H1 (cell line): ENCODE results near the gene PRKCI. TPM values are rescaled to one million over a fixed set of nuclear protein-coding genes. Genes with fewer than 3 reads are reported as not detected.

Source experiments
- CTCF ChIA-PET: fragments of 300-600 bp; sonication (Branson Sonifier 250); formaldehyde crosslinking; loops from one replicate; lab custom pipeline; 2021; ENCODE audit not compliant: partially characterized antibody; lab: Charles Lee
- POLR2A ChIA-PET: fragments of 300-600 bp; sonication (Branson Sonifier 250); formaldehyde crosslinking; loops from one replicate; lab custom pipeline; 2021; ENCODE audit warnings: inconsistent platforms; ENCODE audit not compliant: partially characterized antibody; lab: Charles Lee
- DNase-seq, 2 experiments: peaks; one replicate each; pipeline versions ENCODE4 v3.0.0 to v3.0.0-alpha.2; 2010 to 2022; ENCODE audit warnings: low spot score in 2 of 2, low read depth in 1 of 2, mixed read lengths in 1 of 2
- FAIRE-seq: peaks from 2 replicates; lab custom pipeline; 2011; peaks lifted over from hg19 to GRCh38; lab: Jason Lieb, UNC
- H2AFZ ChIP-seq: 2 replicates; pipeline ENCODE4 v1.8.1; 2012; ENCODE audit warnings: low read length, inconsistent platforms
- H2AK5ac ChIP-seq: 2 replicates; pipeline ENCODE4 v1.6.1; 2013; ENCODE audit warnings: low read depth, low read length
- H2BK120ac ChIP-seq: replicated peaks from 2 replicates; pipeline ENCODE3; 2013; ENCODE audit warnings: low read depth, low read length, inconsistent platforms
- H2BK12ac ChIP-seq: 2 replicates; pipeline ENCODE4 v1.6.1; 2013; ENCODE audit warnings: low read depth, low read length
- H2BK15ac ChIP-seq: 2 replicates; pipeline ENCODE4 v1.6.1; 2013; ENCODE audit warnings: low read length
- H2BK20ac ChIP-seq: 2 replicates; pipeline ENCODE4 v1.6.1; 2013; ENCODE audit warnings: low read length
- H2BK5ac ChIP-seq: 2 replicates; pipeline ENCODE4 v1.6.1; 2013; ENCODE audit warnings: low read depth, low read length
- H3K14ac ChIP-seq: 2 replicates; pipeline ENCODE4 v1.6.1; 2013; ENCODE audit warnings: inconsistent platforms; ENCODE audit not compliant: insufficient read length
- H3K18ac ChIP-seq: 2 replicates; pipeline ENCODE4 v1.6.1; 2013; ENCODE audit warnings: low read length; ENCODE audit errors: extremely low read depth
- H3K23ac ChIP-seq: 2 replicates; pipeline ENCODE4 v1.6.1; 2013; ENCODE audit warnings: inconsistent platforms; ENCODE audit not compliant: insufficient read length
- H3K23me2 ChIP-seq: 2 replicates; pipeline ENCODE4 v1.6.1; 2013; ENCODE audit warnings: low read depth, low read length
- H3K27ac ChIP-seq: 2 replicates; pipeline ENCODE4 v1.6.1; 2011; ENCODE audit warnings: low read depth, low read length, inconsistent platforms
- H3K27me3 ChIP-seq, 4 experiments: replicated peaks in 1 of 4; 1 replicate in 1 of 4; 2 replicates in 3 of 4; pipeline versions ENCODE4 v1.6.1 to v1.8.1; 2011 to 2013; ENCODE audit warnings: low read length in 3 of 4, mild to moderate bottlenecking in 3 of 4, inconsistent platforms in 2 of 4, mixed read lengths in 2 of 4, moderate library complexity in 1 of 4; ENCODE audit not compliant: control insufficient read depth in 3 of 4, insufficient read depth in 3 of 4; ENCODE audit errors: extremely low read depth in 1 of 4
- H3K36me3 ChIP-seq, 4 experiments: 2 replicates each; pipeline versions ENCODE4 v1.6.1 to v1.8.1; 2011 to 2013; ENCODE audit warnings: mild to moderate bottlenecking in 4 of 4, low read length in 3 of 4, moderate library complexity in 2 of 4, control low read depth in 1 of 4, inconsistent platforms in 1 of 4; ENCODE audit not compliant: insufficient read depth in 4 of 4, control insufficient read depth in 2 of 4
- H3K4ac ChIP-seq: replicated peaks from 2 replicates; pipeline ENCODE3; 2013; ENCODE audit warnings: low read length, low read depth, mixed read lengths, inconsistent platforms; ENCODE audit not compliant: insufficient read length
- H3K4me1 ChIP-seq, 4 experiments: replicated peaks in 1 of 4; 1 replicate in 1 of 4; 2 replicates in 3 of 4; pipeline versions ENCODE4 v1.6.1 to v1.8.1; 2011 to 2013; ENCODE audit warnings: low read length in 3 of 4, inconsistent platforms in 2 of 4, mixed read lengths in 1 of 4; ENCODE audit not compliant: insufficient read depth in 4 of 4, control insufficient read depth in 3 of 4
- H3K4me2 ChIP-seq, 2 experiments: 2 replicates each; pipeline versions ENCODE4 v1.6.1 to v1.8.1; 2011 to 2013; ENCODE audit warnings: low read depth in 2 of 2, low read length in 2 of 2, control low read depth in 1 of 2, inconsistent platforms in 1 of 2, mild to moderate bottlenecking in 1 of 2; ENCODE audit not compliant: insufficient read depth in 1 of 2
- H3K4me3 ChIP-seq, 4 experiments: fragments of 200-600, 300-600 bp in 1 of 4; sonication (generic), shearing (Covaris generic), sonication (Bioruptor Twin) in 1 of 4; 2 replicates each; pipeline versions ENCODE4 v1.5.1 to v1.8.1; 2011 to 2016; ENCODE audit warnings: low read length in 4 of 4, low read depth in 3 of 4, control low read depth in 2 of 4, inconsistent platforms in 2 of 4, mild to moderate bottlenecking in 2 of 4, mixed read lengths in 1 of 4, moderate library complexity in 1 of 4; ENCODE audit not compliant: insufficient read depth in 2 of 4; ENCODE audit errors: extremely low read depth in 1 of 4
- H3K56ac ChIP-seq: replicated peaks from 2 replicates; pipeline ENCODE3; 2013; ENCODE audit warnings: low read depth, mild to moderate bottlenecking, mixed read lengths, low read length, inconsistent platforms; ENCODE audit not compliant: insufficient read length
- H3K79me1 ChIP-seq: 2 replicates; pipeline ENCODE4 v1.6.1; 2013; ENCODE audit warnings: low read depth, low read length, control low read depth
- H3K79me2 ChIP-seq, 2 experiments: 2 replicates each; pipeline versions ENCODE4 v1.6.1 to v1.8.1; 2012 to 2013; ENCODE audit warnings: low read length in 2 of 2, mild to moderate bottlenecking in 2 of 2, inconsistent platforms in 1 of 2; ENCODE audit not compliant: insufficient read depth in 2 of 2, control insufficient read depth in 1 of 2
- H3K9ac ChIP-seq, 4 experiments: replicated peaks in 1 of 4; 1 replicate in 1 of 4; 2 replicates in 3 of 4; pipeline versions ENCODE4 v1.6.1 to v1.8.1; 2011 to 2013; ENCODE audit warnings: low read depth in 3 of 4, low read length in 3 of 4, control low read depth in 2 of 4, mild to moderate bottlenecking in 2 of 4, moderate library complexity in 2 of 4, inconsistent platforms in 1 of 4; ENCODE audit errors: extremely low read depth in 1 of 4
- H3K9me3 ChIP-seq, 2 experiments: 2 replicates each; pipeline versions ENCODE4 v1.6.1 to v1.8.1; 2012 to 2013; ENCODE audit warnings: mild to moderate bottlenecking in 2 of 2, moderate library complexity in 2 of 2, control low read depth in 1 of 2, inconsistent platforms in 1 of 2, low read depth in 1 of 2, low read length in 1 of 2, mixed read lengths in 1 of 2; ENCODE audit not compliant: insufficient read depth in 2 of 2
- H4K20me1 ChIP-seq, 2 experiments: replicated peaks in 1 of 2; 2 replicates each; pipeline versions ENCODE3 to v1.8.1; 2011 to 2013; ENCODE audit warnings: inconsistent platforms in 2 of 2, low read length in 2 of 2, mild to moderate bottlenecking in 1 of 2; ENCODE audit not compliant: insufficient read depth in 2 of 2, control insufficient read depth in 1 of 2
- H4K5ac ChIP-seq: 2 replicates; pipeline ENCODE4 v1.6.1; 2013; ENCODE audit warnings: low read length, low read depth, mixed read lengths, inconsistent platforms; ENCODE audit not compliant: insufficient read length
- H4K8ac ChIP-seq: 2 replicates; pipeline ENCODE4 v1.8.0; 2013; ENCODE audit warnings: mild to moderate bottlenecking, moderate library complexity, low read length, inconsistent platforms; ENCODE audit not compliant: insufficient read depth; ENCODE audit errors: extremely low read depth
- H4K91ac ChIP-seq: replicated peaks from 2 replicates; pipeline ENCODE3; 2013; ENCODE audit warnings: low read length, mixed read lengths, inconsistent platforms; ENCODE audit not compliant: insufficient read length
- BACH1 ChIP-seq: IDR thresholded peaks from 2 replicates; pipeline ENCODE4 v1.6.1; 2012; ENCODE audit warnings: low read length, improper control_type of control experiment
- BCL11A ChIP-seq, 2 experiments: IDR thresholded peaks; one replicate each; pipeline ENCODE4 v1.6.1; 2011; ENCODE audit warnings: low read depth in 2 of 2, low read length in 2 of 2, mild to moderate bottlenecking in 2 of 2
- CHD1 ChIP-seq: IDR thresholded peaks from 2 replicates; pipeline ENCODE4 v1.6.1; 2012; ENCODE audit warnings: low read depth, low read length, improper control_type of control experiment
- KDM1A ChIP-seq: fragments of 200-600, 300-600 bp; sonication (generic); IDR thresholded peaks from 2 replicates; pipeline ENCODE4 v1.7.1; 2016; ENCODE audit warnings: mild to moderate bottlenecking, low read length, borderline replicate concordance
- SP1 ChIP-seq: IDR thresholded peaks from 2 replicates; pipeline ENCODE4 v1.6.1; 2011; ENCODE audit warnings: low read depth, low read length
- WGBS, 2 experiments: shearing (Covaris generic) in 1 of 2; methylation state at CpG; one replicate each; pipeline versions ENCODE4 v1.1.6 to v1.1.7; 2013 to 2015; ENCODE audit warnings: low lambda C conversion rate in 2 of 2, mixed read lengths in 2 of 2, inconsistent platforms in 1 of 2, low coverage in 1 of 2, missing lambda C conversion rate in 1 of 2; ENCODE audit not compliant: insufficient replicate concordance in 2 of 2, insufficient coverage in 1 of 2, insufficient read length in 1 of 2; ENCODE audit errors: extremely low coverage in 1 of 2, missing lambda C conversion rate in 1 of 2; 5-methylcytosine and 5-hydroxymethylcytosine counted together
- polyA plus RNA-seq, 7 experiments: library from polyadenylated mRNA; depleted of rRNA in 3 of 7; stranded (reverse) in 5 of 7; unstranded in 2 of 7; fragments of >200 nt in 5 of 7; fragments of 200-250 nt in 2 of 7; gene quantifications; 1 replicate in 5 of 7; 2 replicates in 1 of 7; 4 replicates in 1 of 7; pipeline versions ENCODE4 v1.2.1 to v1.2.3, GENCODE V29; 2011 to 2013; ENCODE audit warnings: missing spikeins in 2 of 7, mixed read lengths in 2 of 7
- total RNA-seq: library from RNA; stranded (reverse); fragmentation: NEBNext Ultra II Directional; extraction: Animal tissue kit (Norgen Biotek cat#: 25700); gene quantifications from 2 replicates; pipeline ENCODE4 v1.2.1, GENCODE V29; 2021

The PRKCI gene
- total and polyA plus RNA-seq, 2 of the 8 experiments (the other 6 are each of a cell fraction or from before 2014, with no cell fraction given), result 24.3 to 100.0 TPM

- H3K14ac ChIP-seq, result no peak overlapping the region
- no peak overlapping the region for H2BK12ac ChIP-seq
- no peak overlapping the region for H2AK5ac ChIP-seq
- FAIRE-seq (no peak), DNase-seq (no peak)
- no peak overlapping the region for H2BK15ac ChIP-seq
- no peak overlapping the region for H2BK20ac ChIP-seq
- POLR2A ChIA-PET, result interaction anchor here (0.8 kb wide), 1 partner anchor 58 kb away, joined by 3 read pairs; no protein-coding TSS in a partner anchor
- TF ChIP-seq BCL11A (IDR thresholded peaks at IDR 0.05; ENCODE audit: low read depth in 2 of 2, low read length in 2 of 2), result no peak
- no peak for TF ChIP-seq SP1
- TF ChIP-seq BACH1, result no peak
- no peak for TF ChIP-seq CHD1
- no peak for TF ChIP-seq KDM1A
- peaks cover 3% of the 10 kb centered on the region; the same call in 1 of the 2 replicates for H3K79me1 ChIP-seq
- H2BK5ac ChIP-seq, result no peak overlapping the region
- CTCF ChIA-PET, result no interaction called here
- no peak overlapping the region for H4K91ac ChIP-seq
- no peaks in the 10 kb centered on the region for H3K27me3 ChIP-seq
- no peak overlapping the region for H2AFZ ChIP-seq
- H3K23ac ChIP-seq, result no peak overlapping the region
- no peaks in the 10 kb centered on the region for H3K9me3 ChIP-seq
- 35% methylated on average over 2 of the region's 2 CpGs; no CpG with 5 or more reads in 1 of the 2 experiments for WGBS, 2 experiments
- H3K56ac ChIP-seq, result no peak overlapping the region
- H3K9ac ChIP-seq, result no peak overlapping the region
- no peak overlapping the region for H3K4ac ChIP-seq
- no peak overlapping the region for H4K8ac ChIP-seq
- no peak overlapping the region for H3K4me2 ChIP-seq
- no peaks in the 10 kb centered on the region for H3K23me2 ChIP-seq
- H3K4me1 ChIP-seq, result no peaks in the 10 kb centered on the region
- no peak overlapping the region for H4K5ac ChIP-seq
- no peak overlapping the region for H3K18ac ChIP-seq
- no peak overlapping the region for H3K4me3 ChIP-seq
- H4K20me1 ChIP-seq, result peaks cover 0 to 2% of the 10 kb centered on the region in 2 experiments
- peaks cover 0 to 10% (median 2%) of the 10 kb centered on the region in 4 experiments; a peak in 3 of 8 replicates for H3K36me3 ChIP-seq
- peaks cover 0 to 26% of the 10 kb centered on the region in 2 experiments; a peak in 2 of 4 replicates for H3K79me2 ChIP-seq
- H2BK120ac ChIP-seq, result no peak overlapping the region
- H3K27ac ChIP-seq, result no peak overlapping the region
Observed at GRCh38 chr3:170244576-170244975, 22.4 kb downstream of the PRKCI start.
